HK-2 (cell line): ENCODE results near the gene BBS5.
"Not testable (repeated sequence)": the region's sequence is repeated elsewhere in the genome, so short reads cannot be mapped to it uniquely, and the experiment has no call there.

ENCODE experiments used
- DNase-seq: peaks from one replicate; pipeline ENCODE4 v3.0.0-alpha.2; 2018; ENCODE audit not compliant: unreplicated experiment

BBS5 gene

GRCh38 chr2:169486487-169486886 is 7.2 kb downstream of the BBS5 start:
- DNase-seq: no peak

- DNase-seq: no peak
Measured at GRCh38 chr2:169490834-169491233, 11.5 kb downstream of the BBS5 start.

GRCh38 chr2:169491378-169491777 is 12.1 kb downstream of the BBS5 start:
- DNase-seq: no peak

GRCh38 chr2:169493360-169493759 is 14.1 kb downstream of the BBS5 start:
- no peak for DNase-seq

- no peak for DNase-seq
Measured at GRCh38 chr2:169495310-169495928, 16.1 kb downstream of the BBS5 start.

- no peak for DNase-seq
Measured at GRCh38 chr2:169504651-169505050, 25.4 kb downstream of the BBS5 start.

GRCh38 chr2:169507698-169508097 is 28.4 kb downstream of the BBS5 start:
- no peak for DNase-seq

- no peak for DNase-seq
Measured at GRCh38 chr2:169509298-169509885, 30.1 kb downstream of the BBS5 start, which contains the start of gene KLHL41. Gene KLHL41, plus strand, starts transcription at chr2:169509702. Its CDS starts 77 bp downstream, at chr2:169509779.

GRCh38 chr2:169509955-169510354 is 30.7 kb downstream of the BBS5 start:
- DNase-seq: no peak

GRCh38 chr2:169510496-169510895 is 31.2 kb downstream of the BBS5 start:
- no peak for DNase-seq

- DNase-seq: no peak
Measured at GRCh38 chr2:169511818-169512217, 32.5 kb downstream of the BBS5 start.

GRCh38 chr2:169512525-169512924 is 33.2 kb downstream of the BBS5 start:
- DNase-seq: no peak

GRCh38 chr2:169513094-169513493 is 33.8 kb downstream of the BBS5 start:
- DNase-seq: no peak

- no peak for DNase-seq
Measured at GRCh38 chr2:169513926-169514325, 34.6 kb downstream of the BBS5 start.

- not testable (repeated sequence) for DNase-seq
Measured at GRCh38 chr2:169514758-169515157, 35.5 kb downstream of the BBS5 start.

- DNase-seq: not testable (repeated sequence)
Measured at GRCh38 chr2:169516488-169516995, 37.2 kb downstream of the BBS5 start.

- no peak for DNase-seq
Measured at GRCh38 chr2:169520896-169521295, 41.6 kb downstream of the BBS5 start.

GRCh38 chr2:169523681-169524080 is 44.4 kb downstream of the BBS5 start:
- DNase-seq: no peak

GRCh38 chr2:169525434-169525833 is 46.1 kb downstream of the BBS5 start:
- no peak for DNase-seq

GRCh38 chr2:169526451-169526850 is 47.2 kb downstream of the BBS5 start:
- DNase-seq: no peak

GRCh38 chr2:169528271-169528701 is 49.0 kb downstream of the BBS5 start:
- DNase-seq: peak; percentile 60

GRCh38 chr2:169539460-169539859 is 60.2 kb downstream of the BBS5 start:
- not testable (repeated sequence) for DNase-seq

GRCh38 chr2:169540146-169540545 is 60.9 kb downstream of the BBS5 start:
- DNase-seq: no peak
